ENCODE measurements around the gene ETV7. TPM values are rescaled to one million over a fixed set of nuclear protein-coding genes. Genes with fewer than 3 reads are reported as not detected.
A peak's percentile ranks its signal among the peaks of the same experiment; 100 is the strongest.

The ETV7 gene
- total and polyA plus RNA-seq, 2 of the 13 experiments (the other 11 are each of a cell fraction or from before 2014, with no cell fraction given): not detected

GRCh38 chr6:36320475-36320874, 67.0 kb downstream of the ETV7 start (continued):
- TF ChIP-seq ZNF740 (CRISPR knock-in tag; IDR thresholded peaks at IDR 0.05) (no peak), ZNF142 (CRISPR knock-in tag; IDR thresholded peaks at IDR 0.05) (no peak), MAZ (IDR thresholded peaks at IDR 0.05; ENCODE audit: borderline replicate concordance, low read depth, low read length) (no peak), MAZ (CRISPR knock-in tag; IDR thresholded peaks at IDR 0.05; ENCODE audit: low read depth) (no peak), CENPX (CRISPR knock-in tag; IDR thresholded peaks at IDR 0.05) (no peak), ZNF12 (CRISPR knock-in tag; IDR thresholded peaks at IDR 0.05) (no peak), BCL6 (CRISPR knock-in tag; IDR thresholded peaks at IDR 0.05) (no peak), ZNF281 (CRISPR knock-in tag; IDR thresholded peaks at IDR 0.05; ENCODE audit: borderline replicate concordance) (no peak), ATRX (CRISPR knock-in tag; IDR thresholded peaks at IDR 0.05; ENCODE audit: borderline replicate concordance) (no peak), HOXA9 (CRISPR knock-in tag; IDR thresholded peaks at IDR 0.05; ENCODE audit: borderline replicate concordance) (no peak), TBX2 (CRISPR knock-in tag; IDR thresholded peaks at IDR 0.05; ENCODE audit: borderline replicate concordance) (no peak), TEAD2 (CRISPR knock-in tag; IDR thresholded peaks at IDR 0.05) (no peak), FOSL1 (CRISPR knock-in tag; IDR thresholded peaks at IDR 0.05; ENCODE audit: borderline replicate concordance) (0 out of 2 replicates have a peak, but pooled peaks have one; percentile 24), SAP130 (CRISPR knock-in tag; IDR thresholded peaks at IDR 0.05; ENCODE audit: low read depth) (peak; percentile 66), FOSL2 (CRISPR knock-in tag; IDR thresholded peaks at IDR 0.05) (peak; percentile 83), ZNF225 (CRISPR knock-in tag; IDR thresholded peaks at IDR 0.05) (no peak), NFKB2 (CRISPR knock-in tag; IDR thresholded peaks at IDR 0.05; ENCODE audit: borderline replicate concordance) (no peak)
